H9 (cell line): Measurements from ENCODE around the gene LDB2. TPM values are rescaled to one million over a fixed set of nuclear protein-coding genes. Genes with fewer than 3 reads are reported as not detected.

Experiments
- DNase-seq: peaks from one replicate; pipeline ENCODE4 v3.0.0-alpha.2; 2017
- H2AFZ ChIP-seq: one replicate; pipeline ENCODE4 v1.6.1; 2013; ENCODE audit warnings: mild to moderate bottlenecking, low read length, control low read depth, moderate library complexity
- H2AK5ac ChIP-seq: 2 replicates; pipeline ENCODE4 v1.6.1; 2013; ENCODE audit warnings: low read length, control low read depth, mixed read lengths; ENCODE audit not compliant: insufficient read length
- H2BK120ac ChIP-seq: one replicate; pipeline ENCODE4 v1.6.1; 2013; ENCODE audit warnings: low read depth, mild to moderate bottlenecking, low read length, control low read depth, inconsistent platforms; ENCODE audit not compliant: poor library complexity, severe bottlenecking
- H2BK12ac ChIP-seq: 2 replicates; pipeline ENCODE4 v1.6.1; 2013; ENCODE audit warnings: low read length, control low read depth, mixed read lengths, low read depth; ENCODE audit not compliant: insufficient read length
- H2BK15ac ChIP-seq: 2 replicates; pipeline ENCODE4 v1.6.1; 2013; ENCODE audit warnings: low read depth, low read length, control low read depth
- H2BK20ac ChIP-seq: one replicate; pipeline ENCODE4 v1.6.1; 2013; ENCODE audit warnings: low read depth, mild to moderate bottlenecking, low read length, control low read depth, inconsistent platforms; ENCODE audit not compliant: poor library complexity, severe bottlenecking
- H2BK5ac ChIP-seq: 2 replicates; pipeline ENCODE4 v1.6.1; 2013; ENCODE audit warnings: low read length, control low read depth, mixed read lengths; ENCODE audit not compliant: insufficient read length
- H3K14ac ChIP-seq: 2 replicates; pipeline ENCODE4 v1.6.1; 2013; ENCODE audit warnings: low read length, control low read depth; ENCODE audit not compliant: insufficient read depth
- H3K18ac ChIP-seq: 2 replicates; pipeline ENCODE4 v1.6.1; 2013; ENCODE audit warnings: low read depth, mild to moderate bottlenecking, mixed read lengths, low read length, control low read depth; ENCODE audit not compliant: insufficient read length
- H3K23ac ChIP-seq: 2 replicates; pipeline ENCODE4 v1.6.1; 2013; ENCODE audit warnings: low read length, control low read depth, mixed read lengths, low read depth; ENCODE audit not compliant: insufficient read length
- H3K23me2 ChIP-seq: 2 replicates; pipeline ENCODE4 v1.6.1; 2013; ENCODE audit warnings: low read depth, mild to moderate bottlenecking, mixed read lengths, low read length, control low read depth; ENCODE audit not compliant: insufficient read length, poor library complexity, severe bottlenecking
- H3K27ac ChIP-seq: 2 replicates; pipeline ENCODE4 v1.5.1; 2013; ENCODE audit warnings: low read length, control low read depth, mixed read lengths, low read depth; ENCODE audit not compliant: insufficient read length
- H3K27me3 ChIP-seq: 2 replicates; pipeline ENCODE4 v1.6.1; 2013; ENCODE audit warnings: low read length, control low read depth, inconsistent platforms; ENCODE audit not compliant: insufficient read depth
- H3K4ac ChIP-seq: 2 replicates; pipeline ENCODE4 v1.6.1; 2013; ENCODE audit warnings: low read depth, mild to moderate bottlenecking, control low read depth, inconsistent platforms, low read length, moderate library complexity
- H3K4me1 ChIP-seq: 2 replicates; pipeline ENCODE4 v1.6.1; 2013; ENCODE audit warnings: low read length, control low read depth, inconsistent platforms; ENCODE audit not compliant: insufficient read depth
- H3K4me2 ChIP-seq: 2 replicates; pipeline ENCODE4 v1.6.1; 2013; ENCODE audit warnings: low read length, control low read depth, mixed read lengths; ENCODE audit not compliant: insufficient read length, insufficient read depth
- H3K56ac ChIP-seq: 2 replicates; pipeline ENCODE4 v1.6.1; 2013; ENCODE audit warnings: low read depth, mild to moderate bottlenecking, mixed read lengths, low read length, control low read depth; ENCODE audit not compliant: insufficient read length
- H3K79me1 ChIP-seq: 2 replicates; pipeline ENCODE4 v1.6.1; 2013; ENCODE audit warnings: low read depth, mild to moderate bottlenecking, moderate library complexity, low read length, control low read depth, inconsistent platforms; ENCODE audit not compliant: insufficient read depth, poor library complexity, severe bottlenecking
- H3K79me2 ChIP-seq: 2 replicates; pipeline ENCODE4 v1.6.1; 2013; ENCODE audit warnings: low read length, control low read depth, inconsistent platforms; ENCODE audit not compliant: insufficient read depth
- H3K9ac ChIP-seq: 2 replicates; pipeline ENCODE4 v1.6.1; 2013; ENCODE audit warnings: low read length, control low read depth, mixed read lengths; ENCODE audit not compliant: insufficient read length; ENCODE audit errors: extremely low read depth
- H3K9me3 ChIP-seq: one replicate; pipeline ENCODE4 v1.6.1; 2013; ENCODE audit warnings: low read depth, low read length, inconsistent platforms; ENCODE audit not compliant: control insufficient read depth
- H3T11ph ChIP-seq: one replicate; pipeline ENCODE4 v1.6.1; 2013; ENCODE audit warnings: mild to moderate bottlenecking, low read length, control low read depth, inconsistent platforms
- H4K20me1 ChIP-seq: one replicate; pipeline ENCODE4 v1.6.1; 2013; ENCODE audit not compliant: control insufficient read depth, insufficient read length, insufficient read depth
- H4K5ac ChIP-seq: 2 replicates; pipeline ENCODE4 v1.6.1; 2013; ENCODE audit warnings: low read depth, mild to moderate bottlenecking, mixed read lengths, low read length, control low read depth; ENCODE audit not compliant: insufficient read length
- H4K8ac ChIP-seq: replicated peaks from 2 replicates; pipeline ENCODE4 v1.6.1; 2013; ENCODE audit warnings: low read length, control low read depth, mixed read lengths, low read depth; ENCODE audit not compliant: insufficient read length
- H4K91ac ChIP-seq: 2 replicates; pipeline ENCODE4 v1.6.1; 2013; ENCODE audit warnings: low read depth, mild to moderate bottlenecking, moderate library complexity, mixed read lengths, low read length, control low read depth; ENCODE audit not compliant: insufficient read length
- H3K27ac Mint-ChIP-seq, 3 experiments: 2 replicates in 2 of 3; 3 replicates in 1 of 3; pipeline ENCODE4 v1.8.0; 2020 to 2021; ENCODE audit warnings: mixed read lengths in 3 of 3, mild to moderate bottlenecking in 1 of 3, moderate library complexity in 1 of 3
- H3K27me3 Mint-ChIP-seq: 2 replicates; pipeline ENCODE4 v1.8.0; 2021; ENCODE audit warnings: low read depth, mild to moderate bottlenecking, moderate library complexity, mixed read lengths
- H3K36me3 Mint-ChIP-seq, 3 experiments: 2 replicates in 2 of 3; 3 replicates in 1 of 3; pipeline ENCODE4 v1.8.0; 2020 to 2021; ENCODE audit warnings: low read depth in 3 of 3, mixed read lengths in 3 of 3; ENCODE audit not compliant: insufficient read depth in 1 of 3
- H3K4me1 Mint-ChIP-seq, 2 experiments: 2 replicates each; pipeline ENCODE4 v1.8.0; 2020; ENCODE audit warnings: mixed read lengths in 2 of 2
- H3K4me3 Mint-ChIP-seq, 2 experiments: 2 replicates in 1 of 2; 3 replicates in 1 of 2; pipeline ENCODE4 v1.8.0; 2020 to 2021; ENCODE audit warnings: mild to moderate bottlenecking in 2 of 2, mixed read lengths in 2 of 2, moderate library complexity in 1 of 2
- H3K9me3 Mint-ChIP-seq, 2 experiments: 2 replicates in 1 of 2; 3 replicates in 1 of 2; pipeline ENCODE4 v1.8.0; 2020; ENCODE audit warnings: mild to moderate bottlenecking in 2 of 2, mixed read lengths in 2 of 2, moderate library complexity in 1 of 2
- WGBS: extraction: QIAGEN DNeasy Blood & Tissue Kit; methylation state at CpG from one replicate; pipeline ENCODE4 v1.1.7; 2013; ENCODE audit warnings: missing lambda C conversion rate, low lambda C conversion rate, mixed read lengths; ENCODE audit not compliant: insufficient read length; ENCODE audit errors: extremely low coverage; 5-methylcytosine and 5-hydroxymethylcytosine counted together
- total RNA-seq: library from RNA; stranded (reverse); gene quantifications from 2 replicates; pipeline ENCODE4 v1.2.1, GENCODE V29; 2021
- TF ChIP-seq, protein P1 (sequence below): fragments of 200-600 bp; sonication (generic); conservative IDR thresholded peaks from 3 replicates; pipeline ENCODE4 v1.8.0; 2021; ENCODE audit warnings: antibody characterized with exemption, mild to moderate bottlenecking

Gene LDB2
- total RNA-seq, 1 experiment from 2014 or later, result 22.5 TPM

DNA sequence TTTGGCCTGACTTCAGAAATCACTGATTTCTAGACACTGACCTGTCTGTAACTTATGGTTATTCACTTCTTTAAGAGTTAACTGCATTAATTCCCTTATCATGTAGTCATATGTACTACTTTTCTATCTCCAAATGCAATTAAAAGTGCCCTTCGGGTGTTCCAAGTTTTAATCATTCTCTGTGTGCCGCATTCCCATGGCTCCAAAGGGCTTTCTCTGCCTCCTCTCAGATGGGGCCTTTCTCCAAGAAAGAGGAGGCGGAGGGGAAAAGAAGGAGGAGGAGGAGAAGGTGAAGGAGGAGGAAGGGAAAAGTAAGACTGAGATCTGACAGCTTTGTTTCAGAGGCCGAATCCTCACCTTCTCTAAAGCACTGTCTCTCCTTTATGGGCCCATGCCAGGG is 325.8 kb downstream of the LDB2 start:
- no peak overlapping the region for H3T11ph ChIP-seq
- no peak overlapping the region for H2BK5ac ChIP-seq
- no peak overlapping the region for H2BK12ac ChIP-seq
- no peak overlapping the region for H2BK120ac ChIP-seq
- H2BK15ac ChIP-seq, result no peak overlapping the region
- H3K56ac ChIP-seq, result no peak overlapping the region
- H3K27me3 ChIP-seq, result no peaks in the 10 kb centered on the region
- no peak overlapping the region for H2AFZ ChIP-seq
- H4K5ac ChIP-seq, result no peak overlapping the region
- no peak overlapping the region for H3K4ac ChIP-seq
- H3K27ac ChIP-seq, result no peak overlapping the region
- H2AK5ac ChIP-seq, result no peak overlapping the region
- DNase-seq, result no peak
- H4K8ac ChIP-seq, result no peak overlapping the region
- H3K23me2 ChIP-seq, result no peaks in the 10 kb centered on the region
- no peak overlapping the region for H2BK20ac ChIP-seq
- H4K91ac ChIP-seq, result no peak overlapping the region
- no peak overlapping the region for H3K14ac ChIP-seq
- Mint-ChIP-seq H3K4me3 (no peak overlapping the region), H3K9me3 (no peaks in the 10 kb centered on the region), H3K4me1 (no peaks in the 10 kb centered on the region), H3K27me3 (no peaks in the 10 kb centered on the region; the same call in 1 of the 2 replicates), H3K36me3 (peaks cover 0 to 3% (median 0%) of the 10 kb centered on the region in 3 experiments; a peak in 3 of 7 replicates), H3K27ac (no peak overlapping the region)
- H3K9ac ChIP-seq, result no peak overlapping the region
- TF ChIP-seq, protein P1, sequence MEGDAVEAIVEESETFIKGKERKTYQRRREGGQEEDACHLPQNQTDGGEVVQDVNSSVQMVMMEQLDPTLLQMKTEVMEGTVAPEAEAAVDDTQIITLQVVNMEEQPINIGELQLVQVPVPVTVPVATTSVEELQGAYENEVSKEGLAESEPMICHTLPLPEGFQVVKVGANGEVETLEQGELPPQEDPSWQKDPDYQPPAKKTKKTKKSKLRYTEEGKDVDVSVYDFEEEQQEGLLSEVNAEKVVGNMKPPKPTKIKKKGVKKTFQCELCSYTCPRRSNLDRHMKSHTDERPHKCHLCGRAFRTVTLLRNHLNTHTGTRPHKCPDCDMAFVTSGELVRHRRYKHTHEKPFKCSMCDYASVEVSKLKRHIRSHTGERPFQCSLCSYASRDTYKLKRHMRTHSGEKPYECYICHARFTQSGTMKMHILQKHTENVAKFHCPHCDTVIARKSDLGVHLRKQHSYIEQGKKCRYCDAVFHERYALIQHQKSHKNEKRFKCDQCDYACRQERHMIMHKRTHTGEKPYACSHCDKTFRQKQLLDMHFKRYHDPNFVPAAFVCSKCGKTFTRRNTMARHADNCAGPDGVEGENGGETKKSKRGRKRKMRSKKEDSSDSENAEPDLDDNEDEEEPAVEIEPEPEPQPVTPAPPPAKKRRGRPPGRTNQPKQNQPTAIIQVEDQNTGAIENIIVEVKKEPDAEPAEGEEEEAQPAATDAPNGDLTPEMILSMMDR, result no peak
- no peaks in the 10 kb centered on the region for H3K79me2 ChIP-seq
- no peak overlapping the region for H3K18ac ChIP-seq
- no peaks in the 10 kb centered on the region for H4K20me1 ChIP-seq
- H3K4me2 ChIP-seq, result no peak overlapping the region
- H3K23ac ChIP-seq, result no peak overlapping the region
- H3K79me1 ChIP-seq, result no peaks in the 10 kb centered on the region
- no CpG with 5 or more reads among the region's 4 CpGs for WGBS
- H3K9me3 ChIP-seq, result no peaks in the 10 kb centered on the region
- H3K4me1 ChIP-seq, result no peaks in the 10 kb centered on the region
